ENCODE measurements around the gene ADAMTS12.

ADAMTS12 gene

DNA sequence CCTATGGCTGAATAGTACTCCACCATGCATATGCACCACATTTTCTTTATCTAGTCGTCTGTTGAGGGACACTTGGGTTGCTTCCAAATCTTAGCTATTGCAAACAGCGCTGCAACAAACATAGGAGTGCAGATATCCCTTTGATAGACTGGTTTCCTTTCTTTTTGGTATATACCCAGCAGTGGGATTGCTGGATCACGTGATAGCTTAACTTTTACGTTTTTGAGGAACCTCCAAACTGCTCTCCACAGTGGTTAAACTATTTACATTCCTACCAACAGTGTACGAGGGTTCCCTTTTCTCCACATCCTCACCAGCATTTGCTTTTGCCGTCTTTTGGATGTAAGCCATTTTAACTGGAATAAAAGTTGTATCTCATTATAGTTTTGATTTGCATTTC is 308.5 kb downstream of the ADAMTS12 start:
- Histone ChIP-seq H3K27me3 (ENCODE audit: control insufficient read depth in 3 of 3, insufficient read depth in 3 of 3, low read depth in 1 of 3, low read length in 3 of 3) (no peaks in the 10 kb centered on the region), H4K8ac (ENCODE audit: low read depth, low read length) (no peak overlapping the region), H3K4ac (ENCODE audit: low read length) (no peak overlapping the region), H3K9ac (ENCODE audit: low read depth, low read length, poor library complexity) (no peak overlapping the region), H2BK15ac (ENCODE audit: low read length) (no peak overlapping the region), H3K9me3 (replicated peaks in 1 of 2; ENCODE audit: control insufficient read depth in 2 of 2, insufficient read depth in 1 of 2, low read depth in 1 of 2, low read length in 2 of 2) (peaks cover 0 to 2% of the 10 kb centered on the region in 2 donors), H3K23ac (ENCODE audit: low read depth, low read length, poor library complexity) (no peak overlapping the region), H3K14ac (ENCODE audit: low read length) (no peak overlapping the region), H3K4me3 (ENCODE audit: low read length in 2 of 2) (no peak overlapping the region), H4K91ac (ENCODE audit: low read depth, low read length, poor library complexity) (no peak overlapping the region), H2BK120ac (ENCODE audit: low read depth, low read length) (no peak overlapping the region), H3K79me1 (ENCODE audit: low read depth, low read length) (no peaks in the 10 kb centered on the region), H3K18ac (ENCODE audit: low read length) (no peak overlapping the region), H2BK5ac (ENCODE audit: low read length) (no peak overlapping the region), H3K4me1 (ENCODE audit: control insufficient read depth in 2 of 2, insufficient read depth in 1 of 2, low read depth in 1 of 2, low read length in 2 of 2) (no peaks in the 10 kb centered on the region), H2AFZ (ENCODE audit: low read length) (no peak overlapping the region), H2AK5ac (ENCODE audit: low read depth, low read length) (no peak overlapping the region), H3K27ac (replicated peaks; ENCODE audit: low read length) (no peak overlapping the region), H3K4me2 (ENCODE audit: insufficient read depth, low read length, poor library complexity, severe bottlenecking) (no peak overlapping the region), H3K36me3 (replicated peaks in 1 of 2; ENCODE audit: control insufficient read depth in 2 of 2, insufficient read depth in 2 of 2, low read length in 2 of 2) (peaks cover 1 to 78% of the 10 kb centered on the region in 2 donors), H2BK12ac (ENCODE audit: low read length) (no peak overlapping the region)
- DNase-seq (ENCODE audit: low spot score), result no peak
- no CpG with 5 or more reads among the region's 6 CpGs for WGBS, 2 donors (ENCODE audit: extremely low coverage in 2 of 2, insufficient read length in 2 of 2, insufficient replicate concordance in 1 of 2)

DNA sequence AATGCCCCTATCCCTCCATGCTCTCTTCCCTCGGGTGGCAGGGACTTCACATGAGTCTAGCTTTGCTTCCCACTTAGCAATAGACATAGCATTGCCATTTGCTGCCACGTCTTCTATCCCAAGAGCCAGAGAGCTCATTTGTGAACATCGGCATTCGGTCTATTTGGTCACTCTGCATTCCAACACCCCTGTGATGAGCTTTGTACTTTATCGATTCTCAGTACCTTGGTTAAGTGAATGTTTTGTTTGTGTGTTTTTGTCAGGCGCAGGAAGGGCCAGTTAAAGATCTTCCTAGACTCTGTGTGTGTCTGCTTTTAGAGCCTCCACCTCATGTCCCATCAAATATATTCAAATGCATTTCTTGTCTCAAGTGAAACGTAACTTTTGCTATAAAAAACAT is 309.4 kb downstream of the ADAMTS12 start:
- Histone ChIP-seq H2AFZ (ENCODE audit: low read length) (no peak overlapping the region), H4K8ac (ENCODE audit: low read depth, low read length) (no peak overlapping the region), H3K27me3 (ENCODE audit: control insufficient read depth in 3 of 3, insufficient read depth in 3 of 3, low read depth in 1 of 3, low read length in 3 of 3) (no peaks in the 10 kb centered on the region), H3K14ac (ENCODE audit: low read length) (no peak overlapping the region), H2BK15ac (ENCODE audit: low read length) (no peak overlapping the region), H3K27ac (replicated peaks; ENCODE audit: low read length) (no peak overlapping the region), H3K9ac (ENCODE audit: low read depth, low read length, poor library complexity) (no peak overlapping the region), H3K23ac (ENCODE audit: low read depth, low read length, poor library complexity) (no peak overlapping the region), H2BK5ac (ENCODE audit: low read length) (no peak overlapping the region), H3K4ac (ENCODE audit: low read length) (no peak overlapping the region), H2AK5ac (ENCODE audit: low read depth, low read length) (no peak overlapping the region), H2BK12ac (ENCODE audit: low read length) (no peak overlapping the region), H4K91ac (ENCODE audit: low read depth, low read length, poor library complexity) (no peak overlapping the region), H3K4me2 (ENCODE audit: insufficient read depth, low read length, poor library complexity, severe bottlenecking) (no peak overlapping the region), H3K9me3 (replicated peaks in 1 of 2; ENCODE audit: control insufficient read depth in 2 of 2, insufficient read depth in 1 of 2, low read depth in 1 of 2, low read length in 2 of 2) (peaks cover 0 to 2% of the 10 kb centered on the region in 2 donors), H2BK120ac (ENCODE audit: low read depth, low read length) (no peak overlapping the region), H3K18ac (ENCODE audit: low read length) (no peak overlapping the region), H3K4me3 (ENCODE audit: low read length in 2 of 2) (no peak overlapping the region), H3K36me3 (replicated peaks in 1 of 2; ENCODE audit: control insufficient read depth in 2 of 2, insufficient read depth in 2 of 2, low read length in 2 of 2) (peaks cover 1 to 78% of the 10 kb centered on the region in 2 donors), H3K79me1 (ENCODE audit: low read depth, low read length) (no peaks in the 10 kb centered on the region), H3K4me1 (ENCODE audit: control insufficient read depth in 2 of 2, insufficient read depth in 1 of 2, low read depth in 1 of 2, low read length in 2 of 2) (no peaks in the 10 kb centered on the region)
- no CpG with 5 or more reads among the region's 7 CpGs for WGBS, 2 donors (ENCODE audit: extremely low coverage in 2 of 2, insufficient read length in 2 of 2, insufficient replicate concordance in 1 of 2)
- no peak for DNase-seq (ENCODE audit: low spot score)

DNA sequence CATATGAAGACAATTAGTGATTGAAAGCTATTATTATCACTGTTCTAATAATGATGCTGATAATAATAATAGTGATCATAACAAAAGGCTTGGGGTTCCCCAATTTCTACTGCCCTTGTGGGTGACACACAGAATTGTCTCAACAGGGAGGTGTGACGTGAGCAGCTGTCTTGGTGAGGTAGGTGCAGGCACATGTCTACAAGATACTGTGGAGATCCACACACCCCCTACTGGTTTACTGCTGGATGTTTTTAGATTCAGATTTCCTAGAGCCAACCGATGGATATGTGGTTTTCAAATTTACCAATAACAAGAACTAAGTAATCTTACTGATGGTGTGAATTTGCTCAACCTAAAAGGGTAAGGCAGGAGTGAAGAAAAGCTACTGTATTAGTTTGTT is 312.0 kb downstream of the ADAMTS12 start:
- Histone ChIP-seq H3K9ac (ENCODE audit: low read depth, low read length, poor library complexity) (no peak overlapping the region), H2AFZ (ENCODE audit: low read length) (no peak overlapping the region), H3K23ac (ENCODE audit: low read depth, low read length, poor library complexity) (no peak overlapping the region)

DNA sequence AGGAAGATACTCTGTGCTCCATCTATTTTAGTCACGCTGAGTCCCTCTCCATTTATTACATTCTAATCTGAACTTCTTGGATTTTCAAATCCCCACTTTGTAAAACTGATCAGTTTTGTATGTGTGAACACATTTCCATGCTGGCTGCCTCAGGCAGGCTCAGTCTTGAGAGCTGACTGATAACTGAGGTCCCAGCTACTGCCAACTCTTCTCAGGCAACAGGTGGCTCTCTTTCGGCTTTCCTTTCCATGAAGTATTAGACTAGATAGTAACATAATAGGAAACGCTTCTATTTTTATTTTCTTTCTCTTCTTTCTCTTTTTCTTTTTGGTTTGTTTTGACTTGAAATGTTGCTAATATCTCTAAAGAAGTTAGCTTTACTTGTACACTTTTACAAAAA is 312.6 kb downstream of the ADAMTS12 start:
- Histone ChIP-seq H3K4me1 (ENCODE audit: control insufficient read depth in 2 of 2, insufficient read depth in 1 of 2, low read depth in 1 of 2, low read length in 2 of 2) (no peaks in the 10 kb centered on the region), H2BK15ac (ENCODE audit: low read length) (no peak overlapping the region), H3K27me3 (ENCODE audit: control insufficient read depth in 3 of 3, insufficient read depth in 3 of 3, low read depth in 1 of 3, low read length in 3 of 3) (no peaks in the 10 kb centered on the region), H3K4me3 (ENCODE audit: low read length in 2 of 2) (no peak overlapping the region), H3K27ac (replicated peaks; ENCODE audit: low read length) (no peak overlapping the region), H2BK120ac (ENCODE audit: low read depth, low read length) (no peak overlapping the region), H2AFZ (ENCODE audit: low read length) (no peak overlapping the region), H4K8ac (ENCODE audit: low read depth, low read length) (no peak overlapping the region), H2AK5ac (ENCODE audit: low read depth, low read length) (no peak overlapping the region), H3K4me2 (ENCODE audit: insufficient read depth, low read length, poor library complexity, severe bottlenecking) (no peak overlapping the region), H2BK12ac (ENCODE audit: low read length) (no peak overlapping the region), H3K23ac (ENCODE audit: low read depth, low read length, poor library complexity) (no peak overlapping the region), H3K9ac (ENCODE audit: low read depth, low read length, poor library complexity) (no peak overlapping the region), H2BK5ac (ENCODE audit: low read length) (no peak overlapping the region), H3K79me1 (ENCODE audit: low read depth, low read length) (no peaks in the 10 kb centered on the region), H4K91ac (ENCODE audit: low read depth, low read length, poor library complexity) (no peak overlapping the region), H3K9me3 (replicated peaks in 1 of 2; ENCODE audit: control insufficient read depth in 2 of 2, insufficient read depth in 1 of 2, low read depth in 1 of 2, low read length in 2 of 2) (peaks cover 2 to 9% of the 10 kb centered on the region in 2 donors), H3K14ac (ENCODE audit: low read length) (no peak overlapping the region), H3K4ac (ENCODE audit: low read length) (no peak overlapping the region), H3K36me3 (replicated peaks in 1 of 2; ENCODE audit: control insufficient read depth in 2 of 2, insufficient read depth in 2 of 2, low read length in 2 of 2) (peaks cover 8 to 80% of the 10 kb centered on the region in 2 donors), H3K18ac (ENCODE audit: low read length) (no peak overlapping the region)
- no CpG with 5 or more reads among the region's 3 CpGs for WGBS, 2 donors (ENCODE audit: extremely low coverage in 2 of 2, insufficient read length in 2 of 2, insufficient replicate concordance in 1 of 2)
- DNase-seq (ENCODE audit: low spot score), result no peak

More for the DNA sequence above, 312.0 kb downstream of the ADAMTS12 start:
- WGBS, 2 donors (ENCODE audit: extremely low coverage in 2 of 2, insufficient read length in 2 of 2, insufficient replicate concordance in 1 of 2), result no CpG with 5 or more reads among the region's 2 CpGs
- H3K27me3 ChIP-seq (ENCODE audit: control insufficient read depth in 3 of 3, insufficient read depth in 3 of 3, low read depth in 1 of 3, low read length in 3 of 3), result no peaks in the 10 kb centered on the region
- H2BK15ac ChIP-seq (ENCODE audit: low read length), result no peak overlapping the region
- no peak for DNase-seq (ENCODE audit: low spot score)
- H4K8ac ChIP-seq (ENCODE audit: low read depth, low read length), result no peak overlapping the region
- H3K9me3 ChIP-seq (replicated peaks in 1 of 2; ENCODE audit: control insufficient read depth in 2 of 2, insufficient read depth in 1 of 2, low read depth in 1 of 2, low read length in 2 of 2), result peaks cover 2 to 9% of the 10 kb centered on the region in 2 donors
- no peak overlapping the region for H4K91ac ChIP-seq (ENCODE audit: low read depth, low read length, poor library complexity)
- H3K14ac ChIP-seq (ENCODE audit: low read length), result no peak overlapping the region
- H2BK12ac ChIP-seq (ENCODE audit: low read length), result no peak overlapping the region
- no peaks in the 10 kb centered on the region for H3K4me1 ChIP-seq (ENCODE audit: control insufficient read depth in 2 of 2, insufficient read depth in 1 of 2, low read depth in 1 of 2, low read length in 2 of 2)
- no peak overlapping the region for H2BK120ac ChIP-seq (ENCODE audit: low read depth, low read length)
- no peak overlapping the region for H3K4me3 ChIP-seq (ENCODE audit: low read length in 2 of 2)
- no peak overlapping the region for H3K4me2 ChIP-seq (ENCODE audit: insufficient read depth, low read length, poor library complexity, severe bottlenecking)
- peaks cover 8 to 77% of the 10 kb centered on the region in 2 donors for H3K36me3 ChIP-seq (replicated peaks in 1 of 2; ENCODE audit: control insufficient read depth in 2 of 2, insufficient read depth in 2 of 2, low read length in 2 of 2)
- H3K4ac ChIP-seq (ENCODE audit: low read length), result no peak overlapping the region
- H3K79me1 ChIP-seq (ENCODE audit: low read depth, low read length), result no peaks in the 10 kb centered on the region
- H3K27ac ChIP-seq (replicated peaks; ENCODE audit: low read length), result no peak overlapping the region
- H2AK5ac ChIP-seq (ENCODE audit: low read depth, low read length), result no peak overlapping the region
- H3K18ac ChIP-seq (ENCODE audit: low read length), result no peak overlapping the region
- no peak overlapping the region for H2BK5ac ChIP-seq (ENCODE audit: low read length)
